Measurements from ENCODE around the gene SF3B6. TPM values are rescaled to one million over a fixed set of nuclear protein-coding genes. Genes with fewer than 3 reads are reported as not detected.

Gene SF3B6
- total and polyA plus RNA-seq, 9 of the 15 experiments (the other 6 are each of a cell fraction or from before 2014, with no cell fraction given), result 146 to 591 (median 295) TPM

DNA sequence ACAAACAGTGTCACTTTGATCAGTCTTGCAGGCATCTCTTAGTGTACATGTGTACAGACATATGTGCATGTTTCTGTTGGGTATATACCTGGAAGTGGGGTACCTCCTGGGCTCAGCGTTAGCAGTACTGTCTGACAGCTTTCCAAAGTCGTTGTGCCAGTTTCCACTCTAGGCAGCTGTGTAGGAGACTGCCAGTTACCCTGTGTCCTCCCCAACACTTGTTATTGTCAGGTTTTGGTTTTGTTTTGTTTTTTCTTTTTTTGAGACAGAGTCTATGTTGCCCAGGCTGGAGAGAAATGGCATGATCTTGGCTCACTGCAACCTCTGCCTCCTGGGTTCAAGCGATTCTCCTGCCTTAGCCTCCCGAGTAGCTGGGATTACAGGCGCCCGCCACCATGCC lies 20.4 kb downstream of the SF3B6 start (continued):
- TF ChIP-seq, protein P1, sequence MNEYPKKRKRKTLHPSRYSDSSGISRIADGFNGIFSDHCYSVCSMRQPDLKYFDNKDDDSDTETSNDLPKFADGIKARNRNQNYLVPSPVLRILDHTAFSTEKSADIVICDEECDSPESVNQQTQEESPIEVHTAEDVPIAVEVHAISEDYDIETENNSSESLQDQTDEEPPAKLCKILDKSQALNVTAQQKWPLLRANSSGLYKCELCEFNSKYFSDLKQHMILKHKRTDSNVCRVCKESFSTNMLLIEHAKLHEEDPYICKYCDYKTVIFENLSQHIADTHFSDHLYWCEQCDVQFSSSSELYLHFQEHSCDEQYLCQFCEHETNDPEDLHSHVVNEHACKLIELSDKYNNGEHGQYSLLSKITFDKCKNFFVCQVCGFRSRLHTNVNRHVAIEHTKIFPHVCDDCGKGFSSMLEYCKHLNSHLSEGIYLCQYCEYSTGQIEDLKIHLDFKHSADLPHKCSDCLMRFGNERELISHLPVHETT (CRISPR knock-in tag; conservative IDR thresholded peaks at IDR 0.05 in 1 of 2, IDR thresholded peaks at IDR 0.05 in 1 of 2), result no peak
- TF ChIP-seq DACH1 (IDR thresholded peaks at IDR 0.05; ENCODE audit: partially characterized antibody), result no peak
- no peak for TF ChIP-seq MXI1 (IDR thresholded peaks at IDR 0.05; ENCODE audit: low read depth, low read length)
- TF ChIP-seq ZNF445 (CRISPR knock-in tag; IDR thresholded peaks at IDR 0.05; ENCODE audit: low read depth), result no peak
- TF ChIP-seq, protein P2, sequence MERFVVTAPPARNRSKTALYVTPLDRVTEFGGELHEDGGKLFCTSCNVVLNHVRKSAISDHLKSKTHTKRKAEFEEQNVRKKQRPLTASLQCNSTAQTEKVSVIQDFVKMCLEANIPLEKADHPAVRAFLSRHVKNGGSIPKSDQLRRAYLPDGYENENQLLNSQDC (CRISPR knock-in tag; IDR thresholded peaks at IDR 0.05), result no peak
- TF ChIP-seq ZNF24 (IDR thresholded peaks at IDR 0.05), result no peak
- TF ChIP-seq, protein P3, sequence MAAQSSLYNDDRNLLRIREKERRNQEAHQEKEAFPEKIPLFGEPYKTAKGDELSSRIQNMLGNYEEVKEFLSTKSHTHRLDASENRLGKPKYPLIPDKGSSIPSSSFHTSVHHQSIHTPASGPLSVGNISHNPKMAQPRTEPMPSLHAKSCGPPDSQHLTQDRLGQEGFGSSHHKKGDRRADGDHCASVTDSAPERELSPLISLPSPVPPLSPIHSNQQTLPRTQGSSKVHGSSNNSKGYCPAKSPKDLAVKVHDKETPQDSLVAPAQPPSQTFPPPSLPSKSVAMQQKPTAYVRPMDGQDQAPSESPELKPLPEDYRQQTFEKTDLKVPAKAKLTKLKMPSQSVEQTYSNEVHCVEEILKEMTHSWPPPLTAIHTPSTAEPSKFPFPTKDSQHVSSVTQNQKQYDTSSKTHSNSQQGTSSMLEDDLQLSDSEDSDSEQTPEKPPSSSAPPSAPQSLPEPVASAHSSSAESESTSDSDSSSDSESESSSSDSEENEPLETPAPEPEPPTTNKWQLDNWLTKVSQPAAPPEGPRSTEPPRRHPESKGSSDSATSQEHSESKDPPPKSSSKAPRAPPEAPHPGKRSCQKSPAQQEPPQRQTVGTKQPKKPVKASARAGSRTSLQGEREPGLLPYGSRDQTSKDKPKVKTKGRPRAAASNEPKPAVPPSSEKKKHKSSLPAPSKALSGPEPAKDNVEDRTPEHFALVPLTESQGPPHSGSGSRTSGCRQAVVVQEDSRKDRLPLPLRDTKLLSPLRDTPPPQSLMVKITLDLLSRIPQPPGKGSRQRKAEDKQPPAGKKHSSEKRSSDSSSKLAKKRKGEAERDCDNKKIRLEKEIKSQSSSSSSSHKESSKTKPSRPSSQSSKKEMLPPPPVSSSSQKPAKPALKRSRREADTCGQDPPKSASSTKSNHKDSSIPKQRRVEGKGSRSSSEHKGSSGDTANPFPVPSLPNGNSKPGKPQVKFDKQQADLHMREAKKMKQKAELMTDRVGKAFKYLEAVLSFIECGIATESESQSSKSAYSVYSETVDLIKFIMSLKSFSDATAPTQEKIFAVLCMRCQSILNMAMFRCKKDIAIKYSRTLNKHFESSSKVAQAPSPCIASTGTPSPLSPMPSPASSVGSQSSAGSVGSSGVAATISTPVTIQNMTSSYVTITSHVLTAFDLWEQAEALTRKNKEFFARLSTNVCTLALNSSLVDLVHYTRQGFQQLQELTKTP (IDR thresholded peaks at IDR 0.05; ENCODE audit: low read depth in 1 of 2, partially characterized antibody in 2 of 2), result no peak
- TF ChIP-seq HNRNPH1 (optimal IDR thresholded peaks at IDR 0.05; ENCODE audit: low read depth, low read length), result no peak
- no peak for TF ChIP-seq ARNT (IDR thresholded peaks at IDR 0.05)
- TF ChIP-seq, protein P4, sequence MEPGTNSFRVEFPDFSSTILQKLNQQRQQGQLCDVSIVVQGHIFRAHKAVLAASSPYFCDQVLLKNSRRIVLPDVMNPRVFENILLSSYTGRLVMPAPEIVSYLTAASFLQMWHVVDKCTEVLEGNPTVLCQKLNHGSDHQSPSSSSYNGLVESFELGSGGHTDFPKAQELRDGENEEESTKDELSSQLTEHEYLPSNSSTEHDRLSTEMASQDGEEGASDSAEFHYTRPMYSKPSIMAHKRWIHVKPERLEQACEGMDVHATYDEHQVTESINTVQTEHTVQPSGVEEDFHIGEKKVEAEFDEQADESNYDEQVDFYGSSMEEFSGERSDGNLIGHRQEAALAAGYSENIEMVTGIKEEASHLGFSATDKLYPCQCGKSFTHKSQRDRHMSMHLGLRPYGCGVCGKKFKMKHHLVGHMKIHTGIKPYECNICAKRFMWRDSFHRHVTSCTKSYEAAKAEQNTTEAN (CRISPR knock-in tag; IDR thresholded peaks at IDR 0.05), result no peak
- TF ChIP-seq, protein P5, sequence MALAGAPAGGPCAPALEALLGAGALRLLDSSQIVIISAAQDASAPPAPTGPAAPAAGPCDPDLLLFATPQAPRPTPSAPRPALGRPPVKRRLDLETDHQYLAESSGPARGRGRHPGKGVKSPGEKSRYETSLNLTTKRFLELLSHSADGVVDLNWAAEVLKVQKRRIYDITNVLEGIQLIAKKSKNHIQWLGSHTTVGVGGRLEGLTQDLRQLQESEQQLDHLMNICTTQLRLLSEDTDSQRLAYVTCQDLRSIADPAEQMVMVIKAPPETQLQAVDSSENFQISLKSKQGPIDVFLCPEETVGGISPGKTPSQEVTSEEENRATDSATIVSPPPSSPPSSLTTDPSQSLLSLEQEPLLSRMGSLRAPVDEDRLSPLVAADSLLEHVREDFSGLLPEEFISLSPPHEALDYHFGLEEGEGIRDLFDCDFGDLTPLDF (CRISPR knock-in tag; IDR thresholded peaks at IDR 0.05), result no peak

Measured in K562 (cell line).